Skin epidermis (tissue), 12 donors: ENCODE results near the gene SSPN.

Experiments
- H3K27ac ChIP-seq, 21 experiments: fragments of 200-600 bp; sonication (generic) in 11 of 21; one replicate each; pipeline ENCODE4 v1.5.0; 2020; ENCODE audit warnings: mild to moderate bottlenecking in 3 of 21, inconsistent platforms in 2 of 21, moderate library complexity in 2 of 21
- H3K4me3 ChIP-seq, 7 experiments: fragments of 200-600 bp; sonication (generic) in 2 of 7; one replicate each; pipeline ENCODE4 v1.5.0; 2020; ENCODE audit warnings: inconsistent platforms in 2 of 7, mild to moderate bottlenecking in 2 of 7, moderate library complexity in 1 of 7

SSPN gene

GRCh38 chr12:26251600-26251999 is 56.2 kb downstream of the SSPN start:
- peak overlapping the region in 1 of 21 experiments; percentile 27 for H3K27ac ChIP-seq
- H3K4me3 ChIP-seq: no peak overlapping the region

- Histone ChIP-seq H3K4me3 (no peak overlapping the region), H3K27ac (no peak overlapping the region)
Measured at GRCh38 chr12:26252946-26253345, 57.6 kb downstream of the SSPN start.

DNA sequence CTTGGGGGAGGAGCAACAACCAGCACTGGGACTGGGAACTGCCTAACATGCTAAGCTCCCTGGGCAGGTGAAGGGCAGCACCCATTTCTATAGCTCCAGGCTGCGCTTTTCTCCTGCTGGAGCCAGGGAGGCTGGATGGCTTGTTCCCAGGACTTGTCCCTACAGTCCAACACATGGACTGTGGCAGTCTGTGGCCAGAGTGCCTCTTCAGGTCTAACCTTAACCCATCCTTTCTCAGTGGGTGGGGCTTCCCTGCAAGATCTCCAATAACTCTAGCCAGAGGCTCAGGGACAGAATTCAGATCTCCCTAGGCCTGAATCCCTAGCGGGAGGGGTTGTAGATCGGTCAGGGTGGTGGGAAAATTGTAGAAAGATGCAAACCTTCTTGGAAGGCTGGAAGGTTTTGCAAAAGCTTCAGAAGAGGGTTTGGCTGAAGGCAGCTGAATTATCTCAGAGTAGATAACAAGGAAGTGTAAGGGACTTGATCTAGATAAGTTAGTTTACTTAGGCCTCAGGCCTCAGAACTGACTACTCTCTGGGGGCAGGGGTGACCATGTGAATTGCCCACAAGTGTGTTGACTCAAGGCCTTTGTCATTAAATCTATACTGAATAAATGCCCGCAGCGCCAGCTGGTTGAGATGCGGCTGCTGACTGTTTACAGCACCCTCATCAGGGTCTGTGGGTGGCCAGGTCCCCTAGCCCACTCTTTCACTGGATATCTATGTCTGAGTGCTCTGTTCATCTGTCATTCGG is 60.7 kb downstream of the SSPN start:
- H3K4me3 ChIP-seq: no peak overlapping the region

GRCh38 chr12:26264215-26264838 is 69.0 kb downstream of the SSPN start:
- Histone ChIP-seq H3K27ac (peak overlapping the region in 2 of 21 experiments; percentile 19 to 40), H3K4me3 (no peak overlapping the region)

More for the DNA sequence above, 60.7 kb downstream of the SSPN start:
- no peak overlapping the region for H3K27ac ChIP-seq

- H3K4me3 ChIP-seq: no peak overlapping the region
Measured at GRCh38 chr12:26265606-26266005, 70.2 kb downstream of the SSPN start.

DNA sequence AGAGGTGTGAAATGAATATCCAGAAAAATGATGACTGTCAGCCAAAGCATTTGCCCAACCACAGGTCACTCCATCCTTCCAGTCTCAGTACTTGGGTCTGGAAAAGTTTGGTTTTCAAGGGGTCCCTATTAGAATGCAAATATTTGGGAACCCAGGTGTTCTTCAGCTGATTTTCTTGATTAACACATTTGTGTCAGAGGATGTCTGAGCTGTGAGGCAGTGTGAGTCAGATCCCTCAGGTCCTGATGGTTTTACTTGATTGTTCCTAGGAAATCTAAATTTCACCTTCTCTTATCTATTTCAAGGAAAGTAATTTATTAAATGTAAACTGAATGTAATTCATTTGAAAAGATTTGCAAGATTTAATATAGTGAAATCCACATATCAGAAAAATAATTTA is 71.5 kb downstream of the SSPN start:
- H3K4me3 ChIP-seq: no peak overlapping the region

More at GRCh38 chr12:26265606-26266005, 70.2 kb downstream of the SSPN start:
- no peak overlapping the region for H3K27ac ChIP-seq

GRCh38 chr12:26268841-26269561 is 73.6 kb downstream of the SSPN start:
- Histone ChIP-seq H3K4me3 (no peak overlapping the region), H3K27ac (peak overlapping the region in 2 of 21 experiments; percentile 39 to 63)

More for the DNA sequence above, 71.5 kb downstream of the SSPN start:
- H3K27ac ChIP-seq: no peak overlapping the region

- Histone ChIP-seq H3K27ac (peak overlapping the region in 5 of 21 experiments; percentile 0 to 63 (median 25)), H3K4me3 (no peak overlapping the region)
Measured at GRCh38 chr12:26269562-26270284, 74.3 kb downstream of the SSPN start.

- no peak overlapping the region for H3K4me3 ChIP-seq
- H3K27ac ChIP-seq: peak overlapping the region in 9 of 21 experiments; percentile 4 to 77 (median 44)
Measured at GRCh38 chr12:26271024-26271423, 75.7 kb downstream of the SSPN start.

DNA sequence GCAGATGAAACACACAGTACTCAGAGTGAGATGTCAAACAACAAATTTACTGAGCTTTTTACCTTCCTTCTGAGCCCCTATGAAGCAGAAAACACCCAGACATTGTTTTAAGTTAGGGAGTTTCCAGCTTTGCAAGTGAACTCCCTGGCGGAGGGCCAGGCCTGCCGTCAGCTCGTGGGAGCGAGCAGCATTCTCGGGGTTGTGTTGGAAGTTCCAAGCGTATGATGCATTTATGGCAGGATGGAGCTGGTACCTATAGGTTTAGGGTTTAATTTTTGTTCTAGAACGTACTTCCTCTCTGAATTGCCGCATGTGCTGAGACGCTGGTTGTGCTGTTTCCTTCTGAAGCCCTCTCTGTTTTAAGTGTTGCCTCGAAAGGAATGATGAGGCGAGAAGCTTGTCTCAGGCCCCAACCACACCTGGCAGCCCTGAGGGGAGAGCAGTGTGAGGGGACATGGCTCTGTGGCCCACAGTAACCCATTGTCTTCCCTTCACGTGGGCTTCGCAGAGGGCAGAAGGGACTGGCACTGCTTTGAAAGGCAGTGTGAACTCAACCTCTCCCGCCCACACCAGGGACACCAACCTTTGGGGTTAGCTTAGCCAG is 76.6 kb downstream of the SSPN start:
- H3K27ac ChIP-seq: peak overlapping the region in 14 of 21 experiments; percentile 14 to 77 (median 50)

GRCh38 chr12:26272851-26273250 is 77.5 kb downstream of the SSPN start:
- peak overlapping the region in 8 of 21 experiments; percentile 18 to 84 (median 65) for H3K27ac ChIP-seq
- no peak overlapping the region for H3K4me3 ChIP-seq

More for the DNA sequence above, 76.6 kb downstream of the SSPN start:
- H3K4me3 ChIP-seq: no peak overlapping the region

- Histone ChIP-seq H3K27ac (peak overlapping the region in 19 of 21 experiments; percentile 16 to 90 (median 82)), H3K4me3 (no peak overlapping the region)
Measured at GRCh38 chr12:26273811-26274210, 78.4 kb downstream of the SSPN start.

DNA sequence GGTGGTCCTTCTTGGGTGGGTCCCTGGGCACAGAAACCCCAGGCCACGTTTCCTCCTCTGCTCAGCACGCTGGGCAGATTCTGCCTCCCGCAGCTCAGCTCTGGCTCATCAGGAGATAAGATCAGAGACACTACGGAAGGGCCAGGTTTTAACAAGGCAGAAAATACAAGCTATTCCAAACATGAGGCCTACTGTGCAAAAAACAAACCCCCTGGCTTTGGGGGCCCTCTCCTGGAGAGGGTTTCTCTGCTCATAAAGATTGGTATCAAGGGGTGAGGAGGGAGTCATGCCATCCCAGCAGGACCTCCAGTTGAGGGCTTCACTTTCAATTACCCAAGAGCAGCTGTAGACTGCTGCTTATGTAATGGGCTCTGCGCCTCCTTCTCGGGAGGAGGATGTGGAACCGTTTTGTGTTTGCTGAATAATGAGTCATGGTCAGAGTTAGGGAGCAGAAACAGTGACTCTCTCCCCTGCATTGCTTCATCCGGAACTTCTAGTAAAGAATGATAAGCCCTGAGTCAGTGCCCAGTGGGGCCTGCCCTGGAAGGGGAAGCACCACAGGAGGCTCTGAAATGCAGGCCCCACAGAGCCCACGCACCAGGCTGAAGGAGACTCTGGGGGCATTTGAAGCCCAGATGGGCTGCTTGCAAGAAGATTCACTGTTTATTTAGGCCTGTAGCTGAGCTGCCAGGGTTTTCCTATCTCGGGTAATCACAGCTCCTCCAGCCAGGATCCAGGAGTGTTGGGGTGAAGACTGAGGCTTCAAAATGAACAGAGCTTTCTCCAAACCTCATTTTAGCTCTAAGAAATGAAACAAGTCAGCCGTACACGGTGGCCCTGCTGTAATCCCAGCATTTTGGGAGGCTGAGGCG is 79.3 kb downstream of the SSPN start:
- Histone ChIP-seq H3K4me3 (no peak overlapping the region), H3K27ac (peak overlapping the region in 20 of 21 experiments; percentile 58 to 90 (median 82))

GRCh38 chr12:26275313-26276131 is 80.1 kb downstream of the SSPN start:
- Histone ChIP-seq H3K27ac (peak overlapping the region in 20 of 21 experiments; percentile 58 to 90 (median 82)), H3K4me3 (no peak overlapping the region)

DNA sequence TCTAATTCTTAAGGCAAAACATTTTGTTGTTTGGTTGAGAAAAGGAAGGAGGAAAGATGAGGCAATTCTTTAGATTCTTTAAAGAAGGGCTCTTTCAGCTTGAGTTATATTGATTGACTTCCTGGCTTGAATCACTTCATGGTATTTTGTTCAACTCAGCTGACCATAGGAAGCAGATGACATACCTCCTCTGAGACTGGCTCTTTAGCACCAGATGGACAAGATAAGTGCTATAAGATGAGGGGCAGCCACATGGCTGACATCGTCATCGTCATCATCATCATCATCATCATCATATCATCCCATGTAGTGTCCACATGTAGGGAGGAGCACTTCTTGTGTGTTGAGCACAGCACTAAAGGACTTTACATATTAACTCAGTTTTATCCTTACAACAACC is 81.3 kb downstream of the SSPN start:
- Histone ChIP-seq H3K27ac (peak overlapping the region in 4 of 21 experiments; percentile 68 to 89 (median 74)), H3K4me3 (no peak overlapping the region)

GRCh38 chr12:26277506-26278246 is 82.3 kb downstream of the SSPN start:
- Histone ChIP-seq H3K4me3 (no peak overlapping the region), H3K27ac (peak overlapping the region in 10 of 21 experiments; percentile 33 to 78 (median 64))

- peak overlapping the region in 10 of 21 experiments; percentile 33 to 78 (median 57) for H3K27ac ChIP-seq
Measured at GRCh38 chr12:26278266-26278665, 82.9 kb downstream of the SSPN start.

More at GRCh38 chr12:26278266-26278665, 82.9 kb downstream of the SSPN start:
- no peak overlapping the region for H3K4me3 ChIP-seq
